ENCODE measurements around the gene KRTAP10-1.

Gene KRTAP10-1

GRCh38 chr21:44515359-44516165 is 24.4 kb downstream of the KRTAP10-1 start:
- no peak for DNase-seq (ENCODE audit: low spot score)

- no peak for DNase-seq (ENCODE audit: low spot score)
These were observed 25.1 kb downstream of the KRTAP10-1 start for GRCh38 chr21:44514746-44515358.

- no peak for DNase-seq (ENCODE audit: low spot score)
These were observed 25.8 kb downstream of the KRTAP10-1 start for GRCh38 chr21:44514218-44514520.

GRCh38 chr21:44513389-44514217 is 26.4 kb downstream of the KRTAP10-1 start:
- no peak for DNase-seq (ENCODE audit: low spot score)

GRCh38 chr21:44512496-44513388 is 27.3 kb downstream of the KRTAP10-1 start:
- DNase-seq (ENCODE audit: low spot score): no peak

GRCh38 chr21:44511938-44512275 is 28.1 kb downstream of the KRTAP10-1 start:
- no peak for DNase-seq (ENCODE audit: low spot score)

- DNase-seq (ENCODE audit: low spot score): no peak
These were observed 28.6 kb downstream of the KRTAP10-1 start for GRCh38 chr21:44511219-44511937.

- no peak for DNase-seq (ENCODE audit: low spot score)
These were observed 29.3 kb downstream of the KRTAP10-1 start for GRCh38 chr21:44510508-44511218.

GRCh38 chr21:44510109-44510507 is 29.9 kb downstream of the KRTAP10-1 start:
- no peak for DNase-seq (ENCODE audit: low spot score)

- no peak for DNase-seq (ENCODE audit: low spot score)
These were observed 30.5 kb downstream of the KRTAP10-1 start for GRCh38 chr21:44509539-44509938.

- no peak for DNase-seq (ENCODE audit: low spot score)
These were observed 31.1 kb downstream of the KRTAP10-1 start for GRCh38 chr21:44508711-44509445.

GRCh38 chr21:44508426-44508710 is 31.6 kb downstream of the KRTAP10-1 start:
- DNase-seq (ENCODE audit: low spot score): no peak

GRCh38 chr21:44507673-44508425 is 32.1 kb downstream of the KRTAP10-1 start:
- DNase-seq (ENCODE audit: low spot score): no peak

- DNase-seq (ENCODE audit: low spot score): no peak
These were observed 33.4 kb downstream of the KRTAP10-1 start for GRCh38 chr21:44506279-44507255.

GRCh38 chr21:44505673-44506278 is 34.2 kb downstream of the KRTAP10-1 start:
- no peak for DNase-seq (ENCODE audit: low spot score)

GRCh38 chr21:44503901-44504399 is 36.0 kb downstream of the KRTAP10-1 start:
- DNase-seq (ENCODE audit: low spot score): no peak
